Epithelial cell of esophagus (primary cell): ENCODE results near the gene PRPF40A.

Experiments used
- DNase-seq: peaks from one replicate; pipeline ENCODE4 v3.0.0; 2010; ENCODE audit warnings: low read depth
- H3K4me3 ChIP-seq: 2 replicates; pipeline ENCODE4 v1.5.1; 2011; ENCODE audit warnings: mild to moderate bottlenecking, low read length, control low read depth
- CTCF ChIP-seq: IDR thresholded peaks from 2 replicates; pipeline ENCODE4 v1.5.1; 2011; ENCODE audit warnings: low read depth, mild to moderate bottlenecking, low read length, control low read depth, inconsistent platforms; ENCODE audit not compliant: insufficient read depth; ENCODE audit errors: missing control alignments

PRPF40A gene

GRCh38 chr2:152638590-152638989, 78.7 kb downstream of the PRPF40A start:
- no peak for TF ChIP-seq CTCF
- no peak overlapping the region for H3K4me3 ChIP-seq
- DNase-seq = no peak

- H3K4me3 ChIP-seq = no peak overlapping the region
- no peak for DNase-seq
- no peak for TF ChIP-seq CTCF
Observed at GRCh38 chr2:152638056-152638455, 79.2 kb downstream of the PRPF40A start.

DNA sequence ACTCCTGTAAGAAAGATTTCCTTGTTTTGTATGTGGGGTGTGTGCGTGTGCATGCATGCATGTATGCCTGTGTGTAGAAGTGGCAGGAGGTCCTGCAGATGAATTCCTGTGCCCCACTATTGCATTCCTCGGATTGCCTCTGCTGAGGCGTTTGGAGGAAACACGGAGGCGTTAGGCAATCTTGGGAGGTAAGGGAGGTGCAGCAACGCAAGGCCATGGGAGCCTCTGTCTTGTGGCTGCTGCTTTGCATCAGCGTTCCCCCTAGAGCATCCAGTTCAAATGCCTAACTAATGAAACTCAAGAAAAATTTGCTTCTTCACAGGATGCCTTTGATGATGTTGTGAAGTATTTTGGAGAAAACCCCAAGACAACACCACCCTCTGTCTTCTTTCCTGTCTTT, 80.0 kb downstream of the PRPF40A start:
- TF ChIP-seq CTCF = no peak
- DNase-seq = no peak
- no peak overlapping the region for H3K4me3 ChIP-seq

DNA sequence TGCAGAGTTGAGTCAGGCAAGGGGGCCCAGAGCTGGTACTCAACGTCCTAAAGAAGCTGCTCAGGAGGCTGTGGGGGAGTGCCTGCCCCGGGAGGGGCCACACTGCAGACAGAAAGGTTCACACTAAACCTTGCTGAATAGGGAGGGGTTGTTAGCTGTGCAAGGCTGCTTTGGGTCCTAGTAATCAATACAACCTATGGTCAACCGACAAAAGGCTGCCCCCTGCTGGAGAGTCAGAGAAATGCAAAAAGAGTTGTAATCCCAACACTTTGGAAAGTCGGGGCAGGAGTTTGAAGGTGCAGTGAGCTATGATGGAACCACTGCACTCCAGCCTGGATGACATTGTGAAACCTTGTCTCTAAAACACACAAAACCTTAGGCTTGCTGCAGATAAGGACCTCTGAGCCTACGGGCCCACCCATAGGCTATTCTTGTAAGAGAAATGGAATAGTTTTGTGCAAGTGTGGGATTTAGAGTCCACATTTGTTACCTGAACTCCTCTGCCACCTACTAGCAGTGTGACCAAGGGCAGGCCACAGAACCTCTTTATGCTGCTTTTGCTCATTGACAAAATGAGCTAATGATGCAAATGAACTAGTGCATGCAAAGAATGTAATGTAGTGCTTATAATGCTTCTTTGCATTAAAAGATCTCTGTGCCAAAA, 81.5 kb downstream of the PRPF40A start:
- peak; percentile 60 for DNase-seq
- no peak overlapping the region for H3K4me3 ChIP-seq
- TF ChIP-seq CTCF = peak; percentile 80

- DNase-seq = no peak
- H3K4me3 ChIP-seq = no peak overlapping the region
- no peak for TF ChIP-seq CTCF
Observed at GRCh38 chr2:152632736-152633135, 84.5 kb downstream of the PRPF40A start.

DNA sequence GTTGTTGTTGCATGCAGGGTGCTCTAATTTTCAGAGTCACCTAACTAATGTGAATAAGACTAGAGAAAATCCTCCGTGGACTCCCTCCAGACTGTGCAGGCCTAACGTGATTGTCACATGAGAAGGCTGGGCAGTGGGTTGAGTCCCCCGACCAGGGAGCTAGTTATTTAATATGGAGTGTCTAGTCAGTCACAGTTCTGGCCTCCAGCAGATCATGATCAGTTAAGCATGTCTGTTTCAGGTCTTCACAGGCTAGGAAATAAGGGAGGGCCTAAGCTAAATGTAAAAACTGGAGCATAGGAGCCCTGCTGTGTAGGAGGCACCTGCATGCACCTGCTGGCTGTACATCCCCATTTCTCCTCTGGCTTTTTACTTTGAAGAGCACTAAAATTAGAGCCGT, 86.8 kb downstream of the PRPF40A start:
- TF ChIP-seq CTCF = no peak
- no peak overlapping the region for H3K4me3 ChIP-seq
- no peak for DNase-seq

DNA sequence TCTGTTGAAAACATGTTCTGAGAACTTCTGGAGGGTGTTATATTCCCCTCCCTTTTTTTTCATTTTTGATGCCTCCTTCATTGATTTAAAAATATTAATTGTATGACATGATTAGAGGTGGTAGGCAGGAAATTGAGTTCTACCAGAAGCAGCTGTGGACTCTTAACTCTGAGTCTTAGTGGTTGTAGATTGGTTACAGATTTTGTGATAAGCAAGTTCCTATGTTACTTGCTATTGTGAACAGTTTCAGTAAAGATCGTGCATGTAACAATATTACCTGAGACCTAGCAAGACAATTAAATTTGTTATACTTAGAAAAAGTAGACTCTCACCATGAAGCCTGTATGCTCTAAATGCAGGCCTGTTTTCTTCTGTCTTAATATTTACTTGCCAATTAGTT, 88.1 kb downstream of the PRPF40A start:
- no peak for DNase-seq
- no peak for TF ChIP-seq CTCF
- no peak overlapping the region for H3K4me3 ChIP-seq
